Measurements from ENCODE around the gene DDX42.

GRCh38 chr17:63774141-63774968 lies at the start of gene DDX42:
- TF ChIP-seq CTCF (IDR thresholded peaks at IDR 0.05; ENCODE audit: insufficient read depth, low read depth, low read length) (no peak), EZH2 (IDR thresholded peaks at IDR 0.05; ENCODE audit: insufficient read depth, low read length) (no peak)
